ENCODE measurements around the gene ACADM. TPM values are rescaled to one million over a fixed set of nuclear protein-coding genes. Genes with fewer than 3 reads are reported as not detected.

Gene ACADM
- total RNA-seq, 1 donor from 2014 or later, result 29.6 TPM

DNA sequence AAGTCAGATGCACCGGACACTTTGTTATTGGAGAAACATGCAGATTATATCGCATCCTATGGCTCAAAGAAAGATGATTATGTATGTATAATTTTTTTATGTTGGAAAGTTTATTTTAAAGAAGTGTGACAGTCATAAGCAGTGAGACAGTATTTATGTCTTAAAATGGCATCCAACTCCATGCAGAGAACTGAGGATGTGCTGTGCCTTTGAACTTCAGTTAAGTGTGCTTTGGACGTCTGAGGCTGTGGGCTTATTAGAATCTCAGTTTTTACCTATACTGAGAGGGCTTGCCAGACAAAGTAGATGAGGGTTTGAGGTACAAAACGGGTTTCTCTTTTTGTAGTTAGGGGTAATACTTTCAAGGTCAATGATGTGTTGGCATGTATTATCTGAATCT is 63.0 kb downstream of the ACADM start:
- TF ChIP-seq, protein P1, sequence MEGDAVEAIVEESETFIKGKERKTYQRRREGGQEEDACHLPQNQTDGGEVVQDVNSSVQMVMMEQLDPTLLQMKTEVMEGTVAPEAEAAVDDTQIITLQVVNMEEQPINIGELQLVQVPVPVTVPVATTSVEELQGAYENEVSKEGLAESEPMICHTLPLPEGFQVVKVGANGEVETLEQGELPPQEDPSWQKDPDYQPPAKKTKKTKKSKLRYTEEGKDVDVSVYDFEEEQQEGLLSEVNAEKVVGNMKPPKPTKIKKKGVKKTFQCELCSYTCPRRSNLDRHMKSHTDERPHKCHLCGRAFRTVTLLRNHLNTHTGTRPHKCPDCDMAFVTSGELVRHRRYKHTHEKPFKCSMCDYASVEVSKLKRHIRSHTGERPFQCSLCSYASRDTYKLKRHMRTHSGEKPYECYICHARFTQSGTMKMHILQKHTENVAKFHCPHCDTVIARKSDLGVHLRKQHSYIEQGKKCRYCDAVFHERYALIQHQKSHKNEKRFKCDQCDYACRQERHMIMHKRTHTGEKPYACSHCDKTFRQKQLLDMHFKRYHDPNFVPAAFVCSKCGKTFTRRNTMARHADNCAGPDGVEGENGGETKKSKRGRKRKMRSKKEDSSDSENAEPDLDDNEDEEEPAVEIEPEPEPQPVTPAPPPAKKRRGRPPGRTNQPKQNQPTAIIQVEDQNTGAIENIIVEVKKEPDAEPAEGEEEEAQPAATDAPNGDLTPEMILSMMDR (IDR thresholded peaks at IDR 0.05; ENCODE audit: insufficient read depth, low read depth, low read length), result no peak
- no peak for TF ChIP-seq EZH2 (IDR thresholded peaks at IDR 0.05; ENCODE audit: insufficient read depth, low read length)
- no peaks in the 10 kb centered on the region for H3K9me3 Mint-ChIP-seq (ENCODE audit: unreplicated experiment)
- H3K79me2 ChIP-seq (ENCODE audit: insufficient read depth, low read length), result peaks cover 65% of the 10 kb centered on the region
- peaks cover 23% of the 10 kb centered on the region for H3K4me1 Mint-ChIP-seq (ENCODE audit: low read depth, unreplicated experiment)
- H3K27ac Mint-ChIP-seq (ENCODE audit: unreplicated experiment), result peak overlapping the region; percentile 98
- H3K27ac ChIP-seq (ENCODE audit: low read depth, low read length), result peak overlapping the region; percentile 81
- no peaks in the 10 kb centered on the region for H3K27me3 Mint-ChIP-seq (ENCODE audit: low read depth, unreplicated experiment)
- no peaks in the 10 kb centered on the region for H3K9me3 ChIP-seq (ENCODE audit: insufficient read depth, low read depth, low read length)
- FAIRE-seq (no peak), DNase-seq (ENCODE audit: low read depth) (no peak)
- H3K36me3 Mint-ChIP-seq (ENCODE audit: low read depth, unreplicated experiment), result peaks cover 28% of the 10 kb centered on the region
- H3K4me3 ChIP-seq (ENCODE audit: insufficient read depth, low read depth, low read length), result peak overlapping the region; percentile 98
- peaks cover 31% of the 10 kb centered on the region for H3K36me3 ChIP-seq (ENCODE audit: insufficient read depth, low read length)
- H2AFZ ChIP-seq (ENCODE audit: low read depth, low read length), result no peak overlapping the region
- peaks cover 13% of the 10 kb centered on the region for H3K4me1 ChIP-seq (ENCODE audit: insufficient read depth, low read length)
- H3K4me2 ChIP-seq (ENCODE audit: low read length), result peak overlapping the region; percentile 92
- H3K9ac ChIP-seq (ENCODE audit: low read length), result peak overlapping the region; percentile 96
- H4K20me1 ChIP-seq (ENCODE audit: insufficient read depth, low read length), result peaks cover 64% of the 10 kb centered on the region
- H3K27me3 ChIP-seq (ENCODE audit: insufficient read depth, low read length), result no peaks in the 10 kb centered on the region
- peak overlapping the region; percentile 99 for H3K4me3 Mint-ChIP-seq (ENCODE audit: unreplicated experiment)

GRCh38 chr1:75789988-75790387 is 65.5 kb downstream of the ACADM start:
- Mint-ChIP-seq H3K27me3 (ENCODE audit: low read depth, unreplicated experiment) (no peaks in the 10 kb centered on the region), H3K36me3 (ENCODE audit: low read depth, unreplicated experiment) (peaks cover 28% of the 10 kb centered on the region), H3K4me1 (ENCODE audit: low read depth, unreplicated experiment) (peaks cover 31% of the 10 kb centered on the region), H3K9me3 (ENCODE audit: unreplicated experiment) (no peaks in the 10 kb centered on the region), H3K4me3 (ENCODE audit: unreplicated experiment) (peak overlapping the region; percentile 99), H3K27ac (ENCODE audit: unreplicated experiment) (peak overlapping the region; percentile 0)
- no peak overlapping the region for H2AFZ ChIP-seq (ENCODE audit: low read depth, low read length)
- H3K27ac ChIP-seq (ENCODE audit: low read depth, low read length), result no peak overlapping the region
- H3K9me3 ChIP-seq (ENCODE audit: insufficient read depth, low read depth, low read length), result no peaks in the 10 kb centered on the region
- H3K4me2 ChIP-seq (ENCODE audit: low read length), result peak overlapping the region; percentile 92
- peaks cover 88% of the 10 kb centered on the region for H4K20me1 ChIP-seq (ENCODE audit: insufficient read depth, low read length)
- DNase-seq (ENCODE audit: low read depth) (no peak), FAIRE-seq (no peak)
- peak overlapping the region; percentile 24 for H3K9ac ChIP-seq (ENCODE audit: low read length)
- H3K79me2 ChIP-seq (ENCODE audit: insufficient read depth, low read length), result peaks cover 73% of the 10 kb centered on the region
- H3K4me1 ChIP-seq (ENCODE audit: insufficient read depth, low read length), result peaks cover 13% of the 10 kb centered on the region
- TF ChIP-seq, protein P1 (IDR thresholded peaks at IDR 0.05; ENCODE audit: insufficient read depth, low read depth, low read length), result no peak
- TF ChIP-seq EZH2 (IDR thresholded peaks at IDR 0.05; ENCODE audit: insufficient read depth, low read length), result no peak
- no peaks in the 10 kb centered on the region for H3K27me3 ChIP-seq (ENCODE audit: insufficient read depth, low read length)
- peak overlapping the region; percentile 36 for H3K4me3 ChIP-seq (ENCODE audit: insufficient read depth, low read depth, low read length)
- peaks cover 54% of the 10 kb centered on the region for H3K36me3 ChIP-seq (ENCODE audit: insufficient read depth, low read length)

DNA sequence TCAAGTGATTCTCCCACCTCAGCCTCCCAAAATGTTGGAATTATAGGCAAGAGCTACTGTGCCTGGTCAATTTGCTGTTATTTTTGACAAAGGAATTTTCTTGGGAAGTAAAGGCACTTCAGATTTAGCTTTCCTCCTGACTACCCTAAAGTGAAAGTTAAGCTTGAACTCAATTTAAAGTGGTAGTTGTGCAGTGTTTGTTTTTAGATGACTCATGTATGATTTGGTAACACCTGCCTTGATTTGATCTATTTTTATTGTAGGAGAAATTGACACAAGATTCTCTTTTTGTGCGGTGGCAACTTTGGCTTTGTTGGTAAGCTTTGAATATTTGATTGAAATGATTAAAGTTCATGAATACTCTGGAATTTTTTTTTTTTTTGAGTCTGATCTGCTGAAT is 66.5 kb downstream of the ACADM start:
- peaks cover 31% of the 10 kb centered on the region for H3K4me1 Mint-ChIP-seq (ENCODE audit: low read depth, unreplicated experiment)
- H3K9ac ChIP-seq (ENCODE audit: low read length), result peak overlapping the region; percentile 3
- no peak for TF ChIP-seq EZH2 (IDR thresholded peaks at IDR 0.05; ENCODE audit: insufficient read depth, low read length)
- TF ChIP-seq, protein P1 (IDR thresholded peaks at IDR 0.05; ENCODE audit: insufficient read depth, low read depth, low read length), result no peak
- no peak overlapping the region for H3K4me3 ChIP-seq (ENCODE audit: insufficient read depth, low read depth, low read length)
- H3K36me3 ChIP-seq (ENCODE audit: insufficient read depth, low read length), result peaks cover 64% of the 10 kb centered on the region
- peaks cover 72% of the 10 kb centered on the region for H3K79me2 ChIP-seq (ENCODE audit: insufficient read depth, low read length)
- FAIRE-seq, result no peak
- H3K27me3 ChIP-seq (ENCODE audit: insufficient read depth, low read length), result no peaks in the 10 kb centered on the region
- peak overlapping the region; percentile 6 for H3K27ac Mint-ChIP-seq (ENCODE audit: unreplicated experiment)
- H3K4me2 ChIP-seq (ENCODE audit: low read length), result peak overlapping the region; percentile 92
- peak overlapping the region; percentile 18 for H3K27ac ChIP-seq (ENCODE audit: low read depth, low read length)
- peaks cover 31% of the 10 kb centered on the region for H3K36me3 Mint-ChIP-seq (ENCODE audit: low read depth, unreplicated experiment)
- DNase-seq (ENCODE audit: low read depth), result peak; percentile 40
- no peaks in the 10 kb centered on the region for H3K9me3 Mint-ChIP-seq (ENCODE audit: unreplicated experiment)
- peaks cover 98% of the 10 kb centered on the region for H4K20me1 ChIP-seq (ENCODE audit: insufficient read depth, low read length)
- no peaks in the 10 kb centered on the region for H3K27me3 Mint-ChIP-seq (ENCODE audit: low read depth, unreplicated experiment)
- peaks cover 13% of the 10 kb centered on the region for H3K4me1 ChIP-seq (ENCODE audit: insufficient read depth, low read length)
- H3K9me3 ChIP-seq (ENCODE audit: insufficient read depth, low read depth, low read length), result no peaks in the 10 kb centered on the region
- H2AFZ ChIP-seq (ENCODE audit: low read depth, low read length), result no peak overlapping the region
- peak overlapping the region; percentile 99 for H3K4me3 Mint-ChIP-seq (ENCODE audit: unreplicated experiment)

Data from astrocyte (in vitro differentiated cells and primary cell).